KOPT-K1 (cell line): Measurements from ENCODE around the gene GFOD2.
"Not testable (repeated sequence)": the region's sequence is repeated elsewhere in the genome, so short reads cannot be mapped to it uniquely, and the experiment has no call there.

Experiments used
- H3K27ac ChIP-seq: fragments of 200-600 bp; sonication (generic); 2 replicates; pipeline ENCODE4 v1.5.1; 2016; ENCODE audit warnings: antibody characterized with exemption, mild to moderate bottlenecking, low read depth, low read length; ENCODE audit not compliant: poor library complexity, severe bottlenecking
- H3K36me3 ChIP-seq: fragments of 200-600 bp; sonication (generic); 2 replicates; pipeline ENCODE4 v1.5.1; 2017; ENCODE audit warnings: antibody characterized with exemption, mild to moderate bottlenecking, low read length, moderate library complexity; ENCODE audit not compliant: insufficient read depth
- H3K9me3 ChIP-seq: fragments of 200-600 bp; sonication (generic); 2 replicates; pipeline ENCODE4 v1.5.1; 2017; ENCODE audit warnings: antibody characterized with exemption, low read length, mild to moderate bottlenecking; ENCODE audit not compliant: insufficient read depth, poor library complexity, severe bottlenecking

GFOD2 gene

DNA sequence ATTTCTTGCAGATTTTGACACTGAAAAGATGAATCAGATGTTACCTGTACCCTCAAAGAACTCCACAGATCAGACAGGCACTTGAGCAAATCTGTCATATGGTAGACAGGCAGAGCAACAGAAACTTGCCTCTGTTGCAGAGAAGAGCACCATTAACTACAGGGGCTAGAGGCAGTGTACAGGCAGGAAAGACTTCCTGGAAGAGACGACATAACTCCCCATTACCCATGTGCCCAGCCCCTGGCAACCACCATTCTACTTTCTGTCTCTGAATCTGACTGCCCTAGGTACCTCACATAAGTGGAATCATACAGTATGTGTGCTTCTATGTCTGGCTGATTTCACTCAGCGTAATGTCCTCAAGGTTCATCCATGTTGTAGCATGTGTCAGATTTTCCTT, 15.5 kb downstream of the GFOD2 start:
- Histone ChIP-seq H3K9me3 (peaks cover 12% of the 10 kb centered on the region), H3K36me3 (peaks cover 14% of the 10 kb centered on the region; the same call in 1 of the 2 replicates), H3K27ac (peak overlapping the region; percentile 36)

DNA sequence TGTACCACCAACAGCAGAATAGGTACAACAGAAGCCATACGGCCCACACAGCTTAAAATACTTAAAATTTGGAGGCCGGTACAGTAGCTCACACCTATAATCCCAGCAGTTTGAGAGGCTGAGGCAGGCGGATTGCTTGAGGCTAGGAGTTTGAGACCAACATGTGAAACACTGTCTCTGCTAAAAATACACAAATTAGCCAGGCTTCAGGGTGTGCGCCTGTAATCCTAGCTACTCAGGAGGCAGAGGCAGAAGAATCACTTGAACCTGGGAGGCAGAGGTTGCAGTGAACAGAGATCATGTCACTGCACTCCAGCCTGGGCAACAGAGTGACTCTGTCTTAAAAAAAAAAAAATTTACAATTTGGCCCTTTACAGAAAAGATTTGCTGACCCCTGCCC, 17.0 kb downstream of the GFOD2 start:
- Histone ChIP-seq H3K36me3 (peaks cover 27% of the 10 kb centered on the region; the same call in 1 of the 2 replicates), H3K9me3 (peaks cover 12% of the 10 kb centered on the region), H3K27ac (no peak overlapping the region)

DNA sequence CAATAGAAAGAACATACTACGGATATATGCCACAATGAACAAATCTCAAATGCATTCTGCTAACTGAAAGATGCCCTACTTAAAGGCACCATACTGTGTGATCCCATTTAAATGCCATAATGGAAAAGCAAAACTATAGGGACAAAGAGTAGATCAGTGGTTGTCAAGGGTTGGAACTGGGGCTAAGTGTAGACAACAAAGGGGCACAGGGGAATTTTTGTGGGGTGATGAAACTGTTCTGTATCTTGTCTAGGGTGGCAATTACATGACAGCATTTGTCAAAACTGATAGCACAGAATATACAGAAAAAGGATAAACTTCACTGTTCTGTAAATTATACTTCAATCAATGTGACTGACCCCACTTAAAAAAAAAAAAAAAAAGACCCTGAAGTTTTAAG, 17.7 kb downstream of the GFOD2 start:
- no peak overlapping the region for H3K27ac ChIP-seq
- H3K36me3 ChIP-seq: peaks cover 27% of the 10 kb centered on the region; the same call in 1 of the 2 replicates
- H3K9me3 ChIP-seq: peaks cover 12% of the 10 kb centered on the region

DNA sequence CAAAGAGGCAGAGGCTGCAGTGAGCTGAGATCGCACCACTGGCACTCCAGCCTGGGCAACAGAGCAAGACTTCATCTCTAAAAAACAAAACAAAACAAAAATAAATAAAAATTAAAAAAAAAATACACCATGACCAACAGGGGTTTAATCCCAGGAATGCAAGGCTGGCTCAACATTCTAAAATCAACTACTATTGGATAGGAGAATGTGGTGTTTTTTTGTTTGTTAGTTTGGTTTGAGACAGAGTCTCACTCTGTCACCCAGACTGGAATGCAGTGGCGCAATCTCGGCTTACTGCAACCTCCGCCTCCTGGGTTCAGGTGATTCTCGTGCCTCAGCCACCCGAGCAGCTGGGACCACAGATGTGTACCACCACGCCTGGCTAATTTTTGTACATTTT, 19.9 kb downstream of the GFOD2 start:
- H3K9me3 ChIP-seq: peaks cover 12% of the 10 kb centered on the region
- no peak overlapping the region for H3K27ac ChIP-seq
- H3K36me3 ChIP-seq: peaks cover 27% of the 10 kb centered on the region; the same call in 1 of the 2 replicates

DNA sequence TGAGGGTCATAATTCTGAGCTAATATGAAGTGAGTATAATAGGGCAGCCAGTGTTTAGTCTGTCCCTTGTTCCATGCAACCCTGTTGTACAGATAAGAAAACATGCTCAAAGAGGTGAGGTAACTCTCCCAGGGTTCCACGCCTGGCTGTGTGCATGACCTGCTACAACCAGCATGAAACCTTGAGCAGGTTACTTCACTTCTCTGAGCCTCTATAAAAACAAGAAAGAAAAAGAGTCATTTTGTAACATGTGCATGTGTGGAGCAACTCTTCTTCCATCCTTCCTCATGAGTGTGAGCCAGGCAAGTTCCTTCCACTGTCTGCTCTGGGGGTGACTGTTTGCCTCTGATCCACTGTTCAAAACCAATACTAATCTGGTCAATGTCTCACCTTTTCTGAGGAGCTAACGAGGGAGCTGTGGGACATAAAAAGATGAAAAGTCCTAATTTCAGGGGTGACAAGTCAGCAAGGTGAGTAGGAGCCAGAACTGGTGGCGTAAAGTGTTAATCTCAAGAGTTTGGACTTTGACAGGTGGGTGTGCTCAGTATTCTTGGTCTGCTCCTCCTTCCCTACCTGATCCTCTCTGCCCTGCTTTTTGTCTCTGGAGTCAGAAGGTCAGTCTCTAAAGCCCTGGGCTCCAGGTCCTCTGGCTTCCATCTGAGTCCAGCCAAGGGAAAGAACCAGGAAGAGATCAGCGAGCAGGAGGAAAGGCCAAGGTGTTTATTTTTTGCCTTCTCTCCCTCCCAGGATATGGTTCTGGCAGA, 21.5 kb downstream of the GFOD2 start:
- Histone ChIP-seq H3K27ac (no peak overlapping the region), H3K9me3 (peaks cover 12% of the 10 kb centered on the region), H3K36me3 (peaks cover 27% of the 10 kb centered on the region; the same call in 1 of the 2 replicates)

DNA sequence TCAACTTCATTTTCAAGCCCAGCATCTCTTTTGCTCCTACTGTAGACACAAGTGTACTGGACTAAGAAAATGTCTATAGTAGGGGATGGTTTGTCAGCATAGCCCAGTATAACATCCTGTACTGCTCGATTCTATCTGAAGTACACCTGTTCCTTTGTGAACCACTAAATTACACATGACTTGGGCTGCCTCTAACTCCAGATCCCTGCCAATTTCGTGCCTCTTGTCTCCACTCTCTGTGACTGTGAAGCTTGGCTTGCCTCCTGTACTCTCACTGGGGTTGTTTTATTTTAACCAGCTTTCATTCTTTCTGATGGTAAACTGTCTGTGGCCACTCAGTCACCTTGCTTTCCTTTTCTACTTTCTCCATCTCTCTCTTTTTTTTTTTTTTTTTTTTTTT, 24.5 kb downstream of the GFOD2 start:
- no peak overlapping the region for H3K27ac ChIP-seq
- peaks cover 26% of the 10 kb centered on the region; the same call in 1 of the 2 replicates for H3K36me3 ChIP-seq
- H3K9me3 ChIP-seq: peaks cover 8% of the 10 kb centered on the region

DNA sequence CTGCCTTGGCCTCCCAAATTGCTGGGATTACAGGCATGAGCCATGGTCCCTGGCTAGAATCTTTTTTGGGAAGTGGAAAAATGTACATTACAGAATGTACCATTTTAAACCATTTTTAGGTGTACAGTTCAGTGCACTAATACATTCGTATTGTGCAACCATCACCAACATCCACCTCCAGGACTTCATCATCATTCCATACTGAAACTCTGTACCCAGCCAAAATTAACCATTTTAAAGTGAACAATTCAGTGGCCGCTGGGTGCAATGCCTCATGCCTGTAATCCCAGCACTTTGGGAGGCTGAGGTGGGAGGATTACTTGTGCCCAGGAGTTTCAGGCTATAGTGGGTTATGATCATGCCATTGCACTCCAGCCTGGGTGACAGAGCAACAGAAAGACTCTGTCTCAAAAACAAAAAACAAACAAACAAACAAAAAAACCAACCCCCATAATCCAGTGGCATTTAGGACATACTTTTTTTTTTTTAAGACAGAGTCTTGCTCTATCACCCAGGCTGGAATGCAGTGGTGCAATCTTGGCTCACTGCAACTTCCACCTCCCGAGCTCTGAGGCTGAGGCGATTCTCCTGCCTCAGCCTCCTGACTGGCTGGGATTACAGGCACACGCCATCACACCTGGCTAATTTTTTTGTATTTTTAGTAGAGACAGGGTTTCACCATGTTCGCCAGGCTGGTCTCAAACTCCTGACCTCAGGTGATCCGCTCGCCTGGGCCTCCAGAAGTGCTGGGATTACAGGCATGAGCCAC, 25.4 kb downstream of the GFOD2 start:
- not testable (repeated sequence) for H3K27ac ChIP-seq, H3K9me3 ChIP-seq
- peaks cover 17% of the 10 kb centered on the region; the same call in 1 of the 2 replicates for H3K36me3 ChIP-seq

DNA sequence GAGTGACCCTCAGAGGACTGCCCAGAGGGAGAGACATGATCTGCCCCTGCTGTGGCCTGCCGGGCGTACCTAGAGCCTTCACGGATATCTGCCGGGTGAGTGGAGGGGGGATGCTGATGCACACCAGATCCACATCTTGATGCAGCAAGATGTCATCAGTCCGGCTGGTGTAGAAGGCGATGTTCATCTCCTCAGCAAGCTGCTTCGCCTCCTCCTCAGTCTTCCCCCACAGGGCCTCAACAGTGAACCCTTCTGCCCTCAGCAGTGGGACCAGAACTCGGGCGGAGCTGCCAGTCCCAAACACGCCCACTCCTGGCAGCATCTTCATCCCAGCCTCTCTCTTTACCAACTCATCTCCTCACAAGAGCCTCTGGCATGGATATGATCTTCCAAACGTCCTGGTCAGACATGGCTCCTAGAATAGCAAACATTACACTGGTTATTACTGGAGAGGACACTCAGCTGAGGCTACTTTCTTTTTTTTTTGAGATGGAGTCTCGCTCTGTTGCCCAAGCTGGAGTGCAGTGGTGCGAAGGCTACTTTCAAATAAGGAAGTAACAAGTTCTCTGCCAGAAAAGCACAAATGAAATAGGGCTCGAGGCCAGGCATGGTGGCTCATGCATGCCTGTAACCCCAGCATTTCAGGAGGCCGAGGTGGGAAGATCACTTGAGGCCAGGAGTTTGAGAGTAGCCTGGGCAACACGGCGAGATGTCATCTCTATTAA, 33.6 kb downstream of the GFOD2 start:
- H3K36me3 ChIP-seq: peaks cover 50% of the 10 kb centered on the region

DNA sequence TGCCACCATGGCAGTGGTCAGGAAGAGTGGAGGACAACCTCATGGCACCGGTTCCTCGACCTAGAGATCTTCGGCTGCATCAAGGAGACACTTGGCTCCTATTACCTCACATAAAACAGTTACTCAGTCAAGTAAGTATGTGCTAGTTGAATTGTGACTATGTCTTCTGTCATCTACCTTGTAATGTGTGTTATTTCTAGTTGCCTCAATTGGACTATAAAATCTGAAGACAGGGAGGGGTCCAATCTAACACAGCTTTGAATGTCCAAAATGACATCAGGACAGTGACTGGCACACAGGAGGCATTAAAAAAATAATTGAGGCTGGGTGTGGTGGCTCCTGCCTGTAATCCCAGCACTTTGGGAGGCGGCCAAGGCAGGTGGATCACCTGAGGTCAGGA, 35.3 kb downstream of the GFOD2 start:
- H3K9me3 ChIP-seq: no peaks in the 10 kb centered on the region
- H3K36me3 ChIP-seq: peaks cover 58% of the 10 kb centered on the region
- no peak overlapping the region for H3K27ac ChIP-seq

More for the DNA sequence above, 33.6 kb downstream of the GFOD2 start:
- Histone ChIP-seq H3K9me3 (no peaks in the 10 kb centered on the region), H3K27ac (no peak overlapping the region)

DNA sequence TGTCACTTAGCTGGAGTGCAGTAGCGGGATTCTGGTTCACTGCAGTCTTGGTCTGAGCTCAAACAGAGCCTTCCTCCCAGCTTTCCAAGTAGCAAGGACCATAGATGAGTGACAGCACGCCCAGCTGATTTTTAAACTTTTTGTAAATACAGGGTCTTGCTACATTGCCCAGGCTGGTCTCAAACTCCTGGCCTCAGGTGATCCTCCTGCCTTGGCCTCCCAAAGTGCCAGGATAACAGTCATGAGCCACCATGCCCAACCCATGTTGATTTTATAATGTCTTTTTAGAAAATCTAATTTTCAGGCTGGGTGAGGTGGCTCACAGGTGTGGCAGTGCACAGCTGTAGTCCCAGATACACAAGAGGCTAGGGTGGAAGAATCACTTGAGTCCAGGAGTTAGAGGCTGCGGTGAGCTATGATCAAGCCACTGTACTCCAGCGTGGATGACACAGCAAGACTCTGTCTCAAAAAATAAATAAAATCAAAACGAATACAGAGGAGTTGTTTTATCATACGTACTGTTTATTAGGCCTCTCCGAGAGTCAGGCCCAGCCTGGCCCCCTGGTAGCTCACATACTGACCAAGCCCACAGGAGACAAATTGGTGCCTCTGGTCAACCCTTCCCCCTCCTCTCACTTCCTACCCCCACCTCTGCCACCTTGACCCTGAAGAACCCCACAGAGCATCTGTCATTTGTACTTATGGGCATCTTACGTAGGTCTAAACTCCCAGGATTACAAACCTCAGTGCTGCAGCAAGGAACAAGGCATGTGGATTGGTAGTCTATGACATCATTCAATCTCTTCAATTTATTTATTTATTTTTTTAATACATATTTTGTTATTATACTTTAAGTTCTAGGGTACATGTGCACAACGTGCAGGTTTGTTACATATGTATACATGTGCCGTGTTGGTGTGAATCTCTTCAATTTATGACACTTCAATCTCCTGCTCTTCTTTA, 38.9 kb downstream of the GFOD2 start:
- Histone ChIP-seq H3K9me3 (no peaks in the 10 kb centered on the region), H3K36me3 (peaks cover 66% of the 10 kb centered on the region), H3K27ac (no peak overlapping the region)

DNA sequence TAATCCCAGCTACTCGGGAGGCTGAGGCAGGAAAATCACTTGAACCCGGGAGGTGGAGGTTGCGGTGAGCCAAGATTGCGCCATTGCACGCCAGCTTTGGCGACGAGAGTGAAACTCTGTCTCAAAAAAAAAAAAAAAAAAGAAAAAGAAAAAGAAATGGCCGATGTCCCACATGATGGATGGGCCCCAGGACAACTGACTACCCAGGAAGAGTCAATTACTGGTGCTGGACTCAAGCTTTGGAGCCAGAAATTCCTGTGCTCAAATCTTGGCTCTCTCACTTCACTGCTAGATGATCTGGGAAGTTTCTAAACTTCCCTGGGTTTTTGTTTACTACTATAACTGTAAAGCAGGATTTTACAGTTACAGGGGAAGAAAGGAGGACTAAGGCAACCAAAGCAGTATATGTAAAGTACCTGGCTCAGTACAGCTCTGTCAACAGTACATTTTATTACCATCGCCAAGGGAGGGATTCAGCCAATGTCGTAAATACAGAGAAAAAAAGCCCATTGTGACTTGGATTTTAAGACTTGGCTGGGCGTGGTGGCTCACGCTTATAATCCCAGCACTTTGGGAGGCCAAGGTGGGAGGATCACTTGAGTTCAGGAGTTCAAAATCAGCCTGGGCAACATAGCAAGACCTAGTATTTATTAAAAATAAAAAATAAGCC, 40.6 kb downstream of the GFOD2 start:
- Histone ChIP-seq H3K9me3 (no peaks in the 10 kb centered on the region), H3K36me3 (peaks cover 58% of the 10 kb centered on the region), H3K27ac (no peak overlapping the region)

DNA sequence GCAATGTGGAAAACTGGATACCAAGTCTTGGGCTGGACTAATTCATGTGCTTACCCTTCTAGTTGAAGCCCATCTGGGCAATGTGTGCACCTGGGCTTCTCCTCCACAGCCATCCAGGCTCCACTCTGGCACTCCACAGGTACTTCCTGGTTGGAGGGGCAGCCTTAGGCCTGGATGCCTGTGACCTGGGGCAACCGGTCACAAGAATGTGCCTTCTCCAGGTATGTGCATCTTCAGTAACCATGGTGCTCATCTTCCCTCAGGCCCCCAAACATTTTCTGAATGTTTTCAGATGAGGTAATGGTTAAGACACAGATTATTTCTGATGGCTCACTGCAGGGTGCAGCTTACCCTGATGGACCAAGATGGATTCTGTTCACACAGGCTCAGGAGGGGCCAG, 41.4 kb downstream of the GFOD2 start:
- peaks cover 50% of the 10 kb centered on the region for H3K36me3 ChIP-seq
- no peaks in the 10 kb centered on the region for H3K9me3 ChIP-seq
- H3K27ac ChIP-seq: no peak overlapping the region

DNA sequence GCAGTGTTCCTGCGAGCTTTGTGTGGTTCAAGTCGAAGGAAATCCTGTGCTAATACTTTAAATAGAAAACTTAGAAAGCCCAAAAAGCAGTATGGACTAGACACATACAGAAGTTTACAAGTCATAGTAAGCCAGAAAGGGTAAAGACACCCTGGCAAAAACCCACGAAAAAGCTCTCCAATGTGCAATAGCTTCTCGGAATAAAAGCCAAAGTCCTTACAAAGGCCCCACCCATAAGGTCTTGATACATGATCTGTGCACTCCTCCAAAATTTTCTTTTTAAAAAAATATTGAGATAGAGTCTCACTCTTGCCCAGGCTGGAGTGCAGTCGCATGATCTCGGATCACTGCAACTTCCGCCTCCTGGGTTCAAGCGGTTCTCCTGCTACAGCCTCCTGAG, 42.2 kb downstream of the GFOD2 start:
- Histone ChIP-seq H3K27ac (no peak overlapping the region), H3K36me3 (peaks cover 45% of the 10 kb centered on the region; the same call in 1 of the 2 replicates), H3K9me3 (no peaks in the 10 kb centered on the region)

DNA sequence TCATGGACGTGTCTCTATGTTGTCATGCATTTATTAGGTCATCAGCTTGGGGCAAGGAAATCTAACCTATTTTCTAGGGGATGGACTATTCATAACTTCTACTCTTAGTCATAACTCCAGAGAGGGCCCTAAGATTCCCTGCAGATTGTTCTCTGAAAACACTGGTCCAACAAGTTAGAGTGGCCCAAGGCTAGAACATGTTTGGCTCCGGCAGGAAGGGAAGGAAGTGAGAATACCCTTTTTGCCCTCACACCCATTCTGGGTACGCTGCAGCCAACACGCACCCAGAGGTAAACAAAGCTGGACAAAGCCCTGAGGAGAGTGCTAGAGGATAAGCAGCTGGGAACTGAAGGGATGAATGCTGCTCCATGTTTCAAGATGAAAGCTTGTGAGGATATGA, 42.6 kb downstream of the GFOD2 start:
- Histone ChIP-seq H3K27ac (no peak overlapping the region), H3K36me3 (peaks cover 41% of the 10 kb centered on the region; the same call in 1 of the 2 replicates), H3K9me3 (no peaks in the 10 kb centered on the region)
